ENCODE measurements around the gene AKNA. TPM values are rescaled to one million over a fixed set of nuclear protein-coding genes. Genes with fewer than 3 reads are reported as not detected.

Gene AKNA
- total and polyA plus RNA-seq, 2 of the 8 experiments (the other 6 are each of a cell fraction or from before 2014, with no cell fraction given), result 21.0 to 27.4 TPM

DNA sequence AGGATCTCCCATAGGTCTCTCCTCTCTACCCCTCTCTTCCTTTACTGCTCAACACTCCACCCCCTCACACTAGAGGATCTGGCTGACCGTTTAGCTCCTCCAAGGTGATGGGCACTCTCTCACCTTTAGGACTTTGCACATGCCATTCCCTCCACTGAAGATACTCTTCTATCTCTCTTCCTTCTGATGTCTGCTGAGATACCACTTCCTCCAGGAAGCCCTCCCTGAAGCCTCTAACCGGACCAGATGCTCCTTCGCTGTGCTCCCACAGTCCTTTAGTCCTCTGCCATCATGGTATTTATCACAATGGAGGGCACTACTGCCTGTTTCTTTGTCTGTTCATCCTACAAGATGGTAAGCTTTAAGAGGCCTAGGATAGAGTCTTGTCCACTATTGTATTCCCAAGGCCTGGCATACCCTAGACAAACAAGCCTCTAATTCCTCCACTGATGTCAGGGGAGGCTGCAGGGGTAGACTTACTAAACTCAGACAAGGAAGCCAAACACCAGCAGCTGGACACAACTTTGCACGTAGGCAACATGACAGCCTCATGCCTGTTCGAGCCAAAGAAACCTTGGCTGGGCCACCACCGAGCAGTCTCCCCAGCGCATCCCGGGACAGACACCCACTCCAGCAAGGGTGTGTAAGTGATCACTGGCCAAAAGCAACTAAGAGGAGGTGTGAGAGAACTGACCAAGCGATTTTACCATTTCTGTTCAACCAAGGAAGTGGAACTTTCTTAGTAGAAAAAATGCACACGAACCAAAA lies 37.9 kb downstream of the AKNA start:
- no peak overlapping the region; a peak in 1 of 7 replicates for H3K9ac ChIP-seq (replicated peaks in 1 of 4; ENCODE audit: extremely low read depth in 1 of 4, low read depth in 3 of 4, low read length in 3 of 4)
- H2AK5ac ChIP-seq (ENCODE audit: low read depth, low read length), result peak overlapping the region; percentile 83
- H2BK5ac ChIP-seq (ENCODE audit: low read depth, low read length), result peak overlapping the region; percentile 85
- no peak overlapping the region for H3K56ac ChIP-seq (replicated peaks; ENCODE audit: insufficient read length, low read depth, low read length)
- no peak overlapping the region for H3K4me3 ChIP-seq (ENCODE audit: extremely low read depth in 1 of 4, insufficient read depth in 2 of 4, low read depth in 3 of 4, low read length in 4 of 4)
- no peak overlapping the region for H2BK120ac ChIP-seq (replicated peaks; ENCODE audit: low read depth, low read length)
- H3K23ac ChIP-seq (ENCODE audit: insufficient read length), result no peak overlapping the region
- no peaks in the 10 kb centered on the region for H3K79me1 ChIP-seq (ENCODE audit: low read depth, low read length)
- no peaks in the 10 kb centered on the region for H3K27me3 ChIP-seq (replicated peaks in 1 of 4; ENCODE audit: control insufficient read depth in 3 of 4, extremely low read depth in 1 of 4, insufficient read depth in 3 of 4, low read length in 3 of 4)
- peaks cover 4 to 11% (median 8%) of the 10 kb centered on the region in 4 experiments; a peak in 6 of 7 replicates for H3K4me1 ChIP-seq (replicated peaks in 1 of 4; ENCODE audit: control insufficient read depth in 3 of 4, insufficient read depth in 4 of 4, low read length in 3 of 4)
- H2BK12ac ChIP-seq (ENCODE audit: low read depth, low read length), result peak overlapping the region; percentile 84; the same call in 1 of the 2 replicates
- no peak overlapping the region for H4K5ac ChIP-seq (ENCODE audit: insufficient read length, low read depth, low read length)
- peaks cover 12 to 74% (median 40%) of the 10 kb centered on the region in 4 experiments; a peak in 7 of 8 replicates for H3K36me3 ChIP-seq (ENCODE audit: control insufficient read depth in 2 of 4, insufficient read depth in 4 of 4, low read length in 3 of 4)
- TF ChIP-seq SUZ12 (IDR thresholded peaks at IDR 0.05; ENCODE audit: low read length), result no peak
- TF ChIP-seq RBBP5 (IDR thresholded peaks at IDR 0.05; ENCODE audit: borderline replicate concordance, low read depth, low read length), result no peak
- no peak for TF ChIP-seq EZH2 (IDR thresholded peaks at IDR 0.05; ENCODE audit: low read depth, low read length, severe bottlenecking)
- no peak for TF ChIP-seq SIN3A (conservative IDR thresholded peaks at IDR 0.05 in 1 of 2, IDR thresholded peaks at IDR 0.05 in 1 of 2; ENCODE audit: low read depth in 1 of 2, low read length in 2 of 2)
- no peak for TF ChIP-seq KDM4A (IDR thresholded peaks at IDR 0.05; ENCODE audit: low read depth, low read length, severe bottlenecking)
- TF ChIP-seq, protein P1, sequence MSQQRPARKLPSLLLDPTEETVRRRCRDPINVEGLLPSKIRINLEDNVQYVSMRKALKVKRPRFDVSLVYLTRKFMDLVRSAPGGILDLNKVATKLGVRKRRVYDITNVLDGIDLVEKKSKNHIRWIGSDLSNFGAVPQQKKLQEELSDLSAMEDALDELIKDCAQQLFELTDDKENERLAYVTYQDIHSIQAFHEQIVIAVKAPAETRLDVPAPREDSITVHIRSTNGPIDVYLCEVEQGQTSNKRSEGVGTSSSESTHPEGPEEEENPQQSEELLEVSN (IDR thresholded peaks at IDR 0.05), result no peak
- DNase-seq (ENCODE audit: low read depth in 1 of 2, low spot score in 2 of 2), result no peak
- no peaks in the 10 kb centered on the region for H3K79me2 ChIP-seq (ENCODE audit: control insufficient read depth in 1 of 2, insufficient read depth in 2 of 2, low read length in 2 of 2)
- no peaks in the 10 kb centered on the region for H3K9me3 ChIP-seq (ENCODE audit: insufficient read depth in 2 of 2, low read depth in 1 of 2, low read length in 1 of 2)
- WGBS, 2 experiments (ENCODE audit: extremely low coverage in 1 of 2, insufficient coverage in 1 of 2, insufficient read length in 1 of 2, insufficient replicate concordance in 2 of 2, low coverage in 1 of 2, low lambda C conversion rate in 2 of 2, missing lambda C conversion rate in 1 of 2), result 89% methylated on average over 10 of the region's 10 CpGs; no CpG with 5 or more reads in 1 of the 2 experiments
- H4K8ac ChIP-seq (ENCODE audit: extremely low read depth, insufficient read depth, low read length), result no peak overlapping the region
- H4K91ac ChIP-seq (replicated peaks; ENCODE audit: insufficient read length, low read length), result no peak overlapping the region
- ChIA-PET CTCF (ENCODE audit: partially characterized antibody) (interaction anchor here (1.1 to 4.5 kb wide), 2 partner anchors 11 to 37 kb away, joined by 4 to 21 read pairs; no protein-coding TSS in a partner anchor), POLR2A (ENCODE audit: partially characterized antibody) (interaction anchor here (1.0 to 1.9 kb wide), 7 partner anchors 13 to 47 kb away, joined by 3 to 5 read pairs (median 3); no protein-coding TSS in a partner anchor)
- H4K20me1 ChIP-seq (replicated peaks in 1 of 2; ENCODE audit: control insufficient read depth in 1 of 2, insufficient read depth in 2 of 2, low read length in 2 of 2), result no peaks in the 10 kb centered on the region
- no peak overlapping the region for H2AFZ ChIP-seq (ENCODE audit: low read length)
- peak overlapping the region in 1 of 2 experiments; percentile 59; a peak in 2 of 4 replicates for H3K4me2 ChIP-seq (ENCODE audit: insufficient read depth in 1 of 2, low read depth in 2 of 2, low read length in 2 of 2)
- H3K18ac ChIP-seq (ENCODE audit: extremely low read depth, low read length), result peak overlapping the region; percentile 87
- peak overlapping the region; percentile 21; the same call in 1 of the 2 replicates for H3K27ac ChIP-seq (ENCODE audit: low read depth, low read length)
- H2BK15ac ChIP-seq (ENCODE audit: low read length), result no peak overlapping the region
- H2BK20ac ChIP-seq (ENCODE audit: low read length), result peak overlapping the region; percentile 72
- no peak for FAIRE-seq
- H3K23me2 ChIP-seq (ENCODE audit: low read depth, low read length), result no peaks in the 10 kb centered on the region
- H3K14ac ChIP-seq (ENCODE audit: insufficient read length), result no peak overlapping the region
- peak overlapping the region; percentile 1 for H3K4ac ChIP-seq (replicated peaks; ENCODE audit: insufficient read length, low read depth, low read length)
